HG03521 (cell line): ENCODE results near the gene SNRK.
A peak's percentile ranks its signal among the peaks of the same experiment; 100 is the strongest.

Experiments used
- ATAC-seq: cut with Tn5 transposase; IDR thresholded peaks from one replicate; pipeline ENCODE4 v1.9.1; 2021; ENCODE audit warnings: mild to moderate bottlenecking, moderate library complexity; ENCODE audit not compliant: unreplicated experiment

The SNRK gene

DNA sequence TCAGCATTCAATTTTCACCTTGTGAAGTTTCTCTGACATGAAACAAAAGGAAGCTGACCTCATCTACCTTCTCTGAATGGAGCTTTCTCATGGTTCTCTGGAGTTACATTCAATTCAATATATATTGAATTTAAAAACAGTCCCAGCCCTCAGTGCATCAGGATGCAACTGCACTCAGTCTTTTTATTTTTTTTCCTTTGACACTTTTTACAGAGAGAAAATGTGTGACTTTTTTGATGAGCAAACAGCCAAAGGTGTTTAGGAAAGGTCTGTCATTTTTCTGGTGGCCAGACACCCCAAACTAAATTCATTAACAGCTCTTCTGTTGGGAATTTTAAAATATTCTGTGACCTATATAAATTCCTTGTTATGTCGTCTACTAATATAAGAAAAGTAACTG, 19.3 kb upstream of the SNRK start:
- no peak for ATAC-seq

DNA sequence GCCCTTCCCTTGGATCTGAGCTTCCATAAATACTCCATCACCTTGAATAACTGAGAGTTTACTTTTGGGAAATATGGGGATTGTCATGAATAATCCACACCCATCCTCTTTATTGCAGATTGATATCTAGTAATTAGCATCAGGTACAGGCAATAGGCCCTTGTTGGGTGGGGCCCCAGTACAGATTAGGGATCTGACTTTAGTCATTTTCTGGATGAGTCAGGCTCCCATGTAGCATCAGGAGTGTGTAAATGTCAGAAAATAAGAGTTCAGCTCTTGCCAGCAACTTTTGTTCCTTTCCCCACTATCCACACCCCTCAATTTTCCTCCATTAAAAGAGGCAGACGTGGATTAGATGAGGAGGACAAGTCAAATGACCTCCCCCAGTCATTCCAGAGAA, 17.7 kb upstream of the SNRK start:
- ATAC-seq, result no peak

DNA sequence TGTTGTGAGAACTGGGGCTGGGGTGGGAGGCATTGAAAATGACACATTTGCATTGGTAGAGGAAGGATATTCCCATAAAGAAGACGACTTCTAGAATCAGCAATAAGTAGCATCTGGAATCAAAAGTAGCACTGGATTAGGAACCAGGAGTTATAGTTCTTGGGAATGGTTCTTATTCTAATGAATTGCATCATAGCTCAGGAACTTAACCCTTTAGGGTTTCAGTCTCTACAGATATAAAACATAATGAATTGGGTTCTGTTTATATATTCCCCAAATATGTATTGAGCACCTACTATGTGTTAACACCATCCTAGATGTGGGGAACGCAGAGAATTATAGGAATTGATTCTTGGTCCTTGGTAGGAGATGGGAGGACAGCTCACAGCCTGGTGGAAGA, 16.3 kb upstream of the SNRK start:
- no peak for ATAC-seq

DNA sequence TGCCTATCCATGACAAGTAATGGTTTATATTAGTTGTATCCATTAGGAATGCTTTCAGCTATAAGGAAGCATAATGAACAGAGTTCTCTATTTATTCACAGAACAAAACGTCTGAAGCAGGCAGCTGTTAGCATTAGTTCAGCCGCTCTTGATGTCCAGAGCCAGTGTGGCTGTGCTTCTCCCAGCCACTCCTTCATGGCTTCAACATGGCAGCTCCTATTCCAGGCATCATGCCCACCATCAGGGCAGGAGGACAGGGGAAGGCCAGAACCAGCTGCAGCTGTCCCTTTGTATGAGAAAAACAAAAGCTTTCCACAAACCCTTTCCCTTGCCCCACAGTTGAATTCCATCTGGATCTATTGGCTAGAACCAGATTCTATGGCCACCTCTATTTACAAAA, 12.9 kb upstream of the SNRK start:
- ATAC-seq, result no peak

DNA sequence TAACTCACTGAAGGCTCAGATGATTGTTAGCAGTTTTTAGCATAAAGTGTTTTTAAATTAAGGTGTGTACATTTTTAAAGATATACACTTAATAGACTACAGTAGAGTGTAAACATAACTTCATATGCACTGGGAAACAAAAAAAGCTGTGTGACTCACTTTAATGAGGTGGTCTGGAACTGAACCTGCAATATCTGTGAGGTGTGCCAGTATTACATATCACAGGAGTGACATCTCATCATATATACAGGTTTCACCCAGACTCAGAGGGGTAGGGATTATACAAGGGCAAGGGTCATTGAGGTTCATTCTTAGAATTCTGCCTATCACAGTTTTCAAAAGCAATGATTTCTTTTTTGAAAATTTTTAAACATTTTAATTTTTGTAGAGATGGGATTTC, 7.3 kb upstream of the SNRK start:
- ATAC-seq, result no peak

DNA sequence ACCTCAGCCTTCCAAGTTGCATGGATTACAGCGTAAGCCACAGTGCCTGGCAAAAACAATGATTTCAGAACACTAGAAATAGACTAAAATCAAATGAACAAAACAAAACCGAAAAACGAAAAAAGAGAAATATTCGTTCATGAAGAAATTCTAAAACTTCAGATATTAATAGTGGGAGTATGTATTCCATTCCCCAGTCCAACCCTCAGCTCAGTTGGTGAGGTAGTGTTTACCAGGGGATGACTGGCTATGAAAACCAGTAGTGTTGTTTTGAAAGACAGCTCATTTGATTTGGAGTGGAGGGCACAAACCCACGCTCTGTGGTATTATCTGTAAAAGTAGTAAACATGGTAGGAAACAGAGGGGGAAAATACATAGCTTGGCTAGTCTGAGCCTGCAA, 6.8 kb upstream of the SNRK start:
- ATAC-seq, result no peak

DNA sequence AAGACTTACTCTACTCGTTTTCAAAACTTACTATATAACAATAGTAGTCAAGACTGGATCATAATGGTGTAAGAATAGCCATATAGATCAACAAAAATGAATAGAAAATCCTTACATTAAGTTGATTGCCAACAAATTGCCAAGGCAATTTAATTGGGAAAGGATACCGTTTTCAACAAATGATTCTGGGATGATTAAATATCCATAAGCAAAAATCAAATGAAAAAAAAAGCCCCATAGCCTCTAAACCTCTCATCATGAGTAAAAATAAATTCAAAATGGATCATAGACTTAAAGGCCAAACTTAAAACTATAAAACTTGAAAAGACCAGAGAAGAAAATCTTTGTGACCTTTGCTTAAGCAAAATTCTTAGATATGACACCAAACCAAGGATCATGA, 5.3 kb upstream of the SNRK start:
- no peak for ATAC-seq

DNA sequence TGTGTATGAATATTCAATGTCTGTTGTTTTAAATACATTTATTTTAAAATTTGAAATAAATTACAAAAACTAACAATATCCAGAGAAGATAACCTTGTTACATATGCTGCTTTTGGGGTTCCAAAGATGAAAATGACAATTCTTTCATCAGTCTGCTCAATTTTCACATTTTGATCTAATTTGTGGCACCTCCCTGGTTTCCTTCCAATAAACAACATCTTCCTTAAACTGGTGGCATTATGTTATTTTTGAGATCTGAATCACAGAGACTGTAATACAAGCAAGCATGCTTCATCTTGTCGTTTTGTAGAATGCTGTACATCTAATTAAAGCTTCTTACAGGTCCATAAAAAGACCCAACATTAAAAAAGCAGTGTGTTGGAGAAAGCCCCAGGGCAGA, 2.2 kb upstream of the SNRK start:
- ATAC-seq, result no peak

DNA sequence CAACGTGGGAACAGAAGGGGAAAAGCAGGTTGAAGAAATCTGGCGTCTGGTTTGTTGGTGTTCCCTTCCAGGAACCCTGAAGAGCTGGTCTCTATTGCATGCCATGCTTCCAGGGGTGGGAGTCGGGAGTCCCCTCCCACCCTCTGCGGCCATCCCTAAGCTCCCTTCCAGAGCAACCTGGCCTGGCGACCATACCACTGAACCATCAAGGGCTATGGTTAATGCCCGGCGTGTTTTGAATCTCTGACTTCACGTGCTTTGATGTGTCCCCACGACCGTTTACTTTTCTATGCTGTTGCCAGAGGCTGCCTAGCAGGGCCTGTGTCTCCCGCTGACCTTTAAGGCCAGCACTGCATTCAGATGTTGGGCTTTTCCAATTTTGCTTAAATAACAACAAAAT, 696 bp upstream of the SNRK start:
- no peak for ATAC-seq

DNA sequence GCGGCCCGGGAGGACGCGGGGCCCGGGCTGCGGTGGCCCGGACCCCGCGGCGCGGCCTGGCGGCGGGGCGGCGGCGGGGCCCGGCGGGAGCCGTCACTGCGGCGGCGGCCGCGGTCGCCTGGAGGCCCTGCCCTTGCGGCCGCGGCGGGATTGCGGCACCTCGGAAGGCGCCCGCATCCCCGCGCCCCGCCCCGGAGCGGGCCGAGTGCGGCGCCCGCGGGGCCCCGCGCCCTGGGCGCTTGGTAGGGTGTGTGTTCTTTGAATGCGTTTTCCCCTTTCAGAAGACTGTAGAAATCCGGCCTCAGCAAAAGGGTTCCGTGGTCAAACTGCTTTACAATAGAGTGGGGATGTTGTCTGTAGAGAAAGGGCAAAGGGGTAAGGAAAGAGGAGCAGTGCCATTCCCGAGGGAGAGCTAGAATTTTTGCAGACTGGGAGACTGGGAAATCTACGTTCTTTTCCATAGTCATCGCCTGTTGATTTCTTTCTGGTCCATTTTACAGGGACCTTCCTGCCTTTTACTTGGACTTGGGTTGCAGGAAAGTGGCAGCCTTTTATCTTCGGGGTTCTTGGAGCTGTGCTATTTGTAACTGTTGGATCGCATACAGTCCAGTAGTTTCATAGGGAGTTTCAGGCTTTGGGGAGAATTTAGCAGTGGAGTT, 630 bp downstream of the SNRK start:
- peak; percentile 24 for ATAC-seq

DNA sequence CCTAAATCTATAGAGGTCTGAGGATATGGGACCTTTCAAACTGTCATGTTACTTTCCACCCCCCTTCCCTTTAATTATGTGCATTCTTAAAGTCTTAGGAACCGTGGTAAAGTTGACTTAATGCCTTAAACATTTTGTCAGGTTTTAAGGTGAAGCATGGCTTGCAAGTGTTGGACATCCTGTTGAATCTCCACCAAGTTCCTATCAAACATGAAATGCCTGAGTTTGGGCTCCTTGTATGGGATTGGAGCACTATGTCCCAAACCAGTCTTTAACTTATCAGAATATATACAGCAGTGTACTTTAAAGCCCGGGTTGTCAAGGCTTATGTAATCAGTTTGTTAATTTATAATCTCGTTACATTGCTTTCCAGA, 1.1 kb downstream of the SNRK start:
- no peak for ATAC-seq

DNA sequence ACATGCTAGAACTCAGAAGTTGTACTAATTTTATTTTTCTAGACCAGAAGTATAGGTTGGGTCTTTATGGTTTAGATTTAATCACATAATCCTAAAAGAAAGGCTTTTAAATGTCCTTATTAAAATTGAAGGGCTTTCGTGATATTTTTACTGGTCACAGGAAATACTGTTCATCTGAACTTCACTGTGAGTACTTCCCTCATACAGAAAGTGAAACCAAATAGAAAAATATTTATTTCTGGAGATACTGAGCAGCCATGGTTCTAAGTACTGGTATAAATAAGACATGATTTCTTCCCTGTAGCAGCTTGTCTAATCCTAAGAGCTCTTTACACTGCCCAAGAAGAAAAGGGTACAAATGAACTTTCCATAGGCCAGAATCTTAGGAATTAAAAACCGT, 2.0 kb downstream of the SNRK start:
- no peak for ATAC-seq

DNA sequence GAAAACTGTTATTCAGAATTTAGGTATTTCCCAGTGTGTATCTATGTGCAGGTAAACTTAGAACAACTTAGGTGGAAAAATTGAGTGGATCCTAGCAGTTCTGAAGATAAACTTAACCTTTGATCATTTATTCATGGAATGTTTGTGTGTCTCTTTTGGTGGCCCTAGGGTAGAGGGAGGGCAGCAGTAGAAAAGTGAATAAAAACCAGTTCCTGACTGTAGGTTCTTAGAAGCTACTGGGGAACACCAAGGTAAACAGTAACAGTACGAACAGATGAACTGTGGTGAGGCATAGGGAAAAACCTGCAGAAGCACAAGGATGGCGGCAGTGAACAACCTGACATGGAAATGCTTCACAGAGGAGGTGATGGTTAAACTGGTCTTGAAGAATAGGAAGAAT, 2.5 kb downstream of the SNRK start:
- ATAC-seq, result no peak

DNA sequence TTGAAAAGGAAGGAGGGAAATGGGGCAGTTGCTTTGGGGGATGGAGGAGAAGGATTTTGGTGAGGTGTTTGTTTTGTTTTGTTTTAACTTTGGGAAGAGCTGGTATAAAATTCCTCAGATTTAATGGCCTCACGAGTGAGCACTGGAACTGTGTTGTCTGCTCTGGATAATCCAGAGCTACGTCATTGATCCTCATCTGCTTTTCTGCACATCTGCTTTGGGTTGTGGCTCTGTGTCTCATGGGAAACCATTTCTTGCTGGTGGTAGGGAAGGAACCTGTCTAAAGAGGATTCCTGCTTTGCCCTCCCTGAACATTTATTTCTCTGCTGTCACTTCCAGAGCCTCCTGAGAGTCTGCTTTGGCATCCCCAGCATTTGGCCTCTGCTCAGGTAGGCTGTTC, 3.1 kb downstream of the SNRK start:
- ATAC-seq, result no peak

DNA sequence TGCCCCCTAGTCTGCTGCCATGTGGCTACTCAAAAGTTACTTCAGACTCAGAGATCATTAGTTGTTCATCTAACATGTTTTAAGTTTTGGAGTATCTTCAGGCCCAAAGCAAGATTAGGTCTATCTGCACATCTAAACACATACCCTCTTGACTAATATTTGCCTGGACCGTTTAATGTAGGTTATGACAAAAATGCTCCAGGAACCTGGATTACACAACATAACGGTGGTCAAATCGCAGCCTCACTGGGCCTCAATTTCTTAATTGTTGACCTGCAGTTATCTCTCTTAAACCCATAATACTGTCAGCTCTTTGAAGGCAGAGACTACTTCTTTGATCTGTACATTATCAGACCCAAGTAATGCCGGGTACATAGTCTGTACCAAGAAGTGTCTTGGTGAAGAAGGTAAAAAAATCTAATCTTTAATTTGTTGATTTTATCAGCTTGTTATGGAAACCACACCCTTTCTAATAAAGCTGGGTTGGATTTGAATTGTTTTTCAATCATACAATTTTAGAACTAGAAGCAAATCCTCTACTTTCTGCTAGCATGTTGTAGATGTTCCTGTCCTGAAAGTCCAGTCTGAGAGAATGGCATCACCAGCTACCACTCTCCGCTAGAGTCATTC, 3.6 kb downstream of the SNRK start:
- no peak for ATAC-seq

DNA sequence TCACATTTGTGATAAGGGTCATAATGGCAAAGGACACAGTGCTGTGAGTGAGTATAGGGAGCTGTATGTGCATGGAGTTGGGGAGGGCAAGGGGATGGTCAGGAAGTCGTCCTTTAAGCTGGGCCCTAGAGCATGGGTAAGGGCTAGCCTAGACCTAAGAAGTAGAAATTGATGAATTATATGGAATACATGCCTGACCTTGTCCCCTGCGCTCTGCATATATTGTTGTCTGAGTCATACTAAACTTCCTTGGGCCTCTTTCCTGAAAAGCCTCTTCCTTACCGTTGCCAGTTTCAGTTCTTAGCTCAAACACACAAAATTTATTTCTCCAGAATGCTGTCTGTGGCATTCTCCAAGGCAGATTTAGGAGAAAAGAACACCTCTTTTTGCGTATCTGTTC, 4.6 kb downstream of the SNRK start:
- no peak for ATAC-seq

DNA sequence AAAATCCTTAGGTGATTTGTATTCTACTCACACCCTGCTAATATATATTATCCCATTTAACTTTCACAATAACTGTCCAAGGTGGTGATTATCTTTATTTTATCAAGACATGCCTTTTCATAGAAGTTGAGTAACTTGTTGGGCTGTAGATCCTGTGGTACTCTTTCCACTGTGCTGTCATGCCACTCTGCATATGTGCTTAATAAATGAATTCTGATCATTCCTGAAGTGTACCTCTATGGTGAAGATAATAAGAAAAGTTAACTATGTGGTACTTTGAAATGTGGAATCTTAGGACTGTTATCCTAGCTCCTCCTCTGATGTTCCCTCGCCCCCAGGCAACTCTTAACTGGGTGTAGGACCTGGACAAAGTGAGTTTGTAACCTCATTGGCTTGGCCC, 5.2 kb downstream of the SNRK start:
- ATAC-seq, result no peak

DNA sequence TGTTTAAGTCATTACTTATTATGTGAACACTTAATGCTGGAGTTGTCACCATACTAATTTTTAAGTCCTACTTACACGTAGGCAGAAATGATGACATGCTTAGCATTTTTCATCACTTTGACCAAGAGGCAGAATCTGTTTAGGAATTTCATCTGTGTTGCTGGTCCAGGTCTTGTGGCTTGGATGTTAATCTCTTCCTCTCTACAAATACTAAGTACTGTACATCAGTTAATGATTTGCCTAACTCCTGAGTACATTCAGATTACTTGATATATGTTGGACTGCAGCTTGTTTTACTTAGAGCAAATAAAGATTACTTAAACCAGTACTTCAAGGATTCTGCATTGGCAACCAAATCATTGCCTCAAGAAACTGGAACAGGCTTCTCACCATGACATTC, 8.6 kb downstream of the SNRK start:
- ATAC-seq, result no peak

DNA sequence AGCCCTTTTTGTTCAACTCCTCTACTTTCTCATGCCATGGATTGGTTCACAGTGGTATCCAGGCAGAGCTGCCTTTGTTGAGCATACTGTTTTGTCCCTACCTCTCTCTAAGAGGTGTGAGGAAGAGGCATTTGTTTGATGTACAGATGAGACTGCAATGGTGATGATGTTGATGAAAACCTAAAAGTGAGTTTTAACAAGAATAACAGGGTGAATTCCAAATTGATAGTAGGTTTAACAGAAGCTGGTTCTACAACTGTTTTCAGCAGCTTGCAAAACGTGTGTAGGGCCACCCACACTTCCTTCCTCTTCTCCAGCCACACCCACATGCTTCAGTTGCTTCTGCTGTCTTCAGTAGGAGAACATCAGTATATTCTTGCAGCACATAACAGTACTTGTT, 10.2 kb downstream of the SNRK start:
- ATAC-seq, result peak; percentile 89

DNA sequence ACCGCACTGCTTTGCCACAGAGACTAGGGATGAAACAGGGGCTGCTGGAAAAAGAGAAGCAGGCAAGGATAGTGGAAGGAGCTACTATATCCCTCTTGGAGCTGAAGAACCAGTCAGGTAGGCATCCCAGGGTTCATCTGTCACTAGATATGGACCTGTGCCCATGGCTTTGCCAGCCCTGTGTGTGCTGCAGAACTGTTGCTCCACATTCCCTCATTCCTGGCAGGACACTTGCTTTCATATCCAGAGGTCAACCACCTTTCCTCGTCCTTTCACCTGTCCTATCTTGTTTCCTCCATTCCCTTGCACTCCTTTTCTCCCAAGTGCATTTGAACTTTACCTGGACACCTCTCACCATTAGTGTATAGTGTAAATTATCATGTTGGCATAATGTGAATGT, 12.0 kb downstream of the SNRK start:
- ATAC-seq, result no peak

DNA sequence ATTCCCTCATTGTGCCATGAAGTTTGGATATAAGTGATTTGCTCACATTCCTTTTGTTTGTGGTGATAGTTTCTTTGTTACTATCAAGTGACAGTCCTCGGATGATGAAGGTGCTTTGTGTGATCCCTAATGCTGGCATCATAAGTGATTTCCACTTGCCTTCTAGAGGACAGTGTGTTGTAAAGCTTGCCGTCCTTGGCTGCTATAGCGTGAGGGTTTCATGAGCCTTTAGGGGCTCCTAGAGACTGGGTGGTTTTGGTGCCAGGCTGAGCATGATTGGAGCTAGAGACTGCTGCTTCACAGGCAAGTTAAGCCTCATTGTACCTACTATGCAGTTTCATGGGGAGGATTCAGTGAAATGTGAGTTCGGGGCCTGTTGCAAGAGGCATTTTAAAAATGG, 12.4 kb downstream of the SNRK start:
- no peak for ATAC-seq

DNA sequence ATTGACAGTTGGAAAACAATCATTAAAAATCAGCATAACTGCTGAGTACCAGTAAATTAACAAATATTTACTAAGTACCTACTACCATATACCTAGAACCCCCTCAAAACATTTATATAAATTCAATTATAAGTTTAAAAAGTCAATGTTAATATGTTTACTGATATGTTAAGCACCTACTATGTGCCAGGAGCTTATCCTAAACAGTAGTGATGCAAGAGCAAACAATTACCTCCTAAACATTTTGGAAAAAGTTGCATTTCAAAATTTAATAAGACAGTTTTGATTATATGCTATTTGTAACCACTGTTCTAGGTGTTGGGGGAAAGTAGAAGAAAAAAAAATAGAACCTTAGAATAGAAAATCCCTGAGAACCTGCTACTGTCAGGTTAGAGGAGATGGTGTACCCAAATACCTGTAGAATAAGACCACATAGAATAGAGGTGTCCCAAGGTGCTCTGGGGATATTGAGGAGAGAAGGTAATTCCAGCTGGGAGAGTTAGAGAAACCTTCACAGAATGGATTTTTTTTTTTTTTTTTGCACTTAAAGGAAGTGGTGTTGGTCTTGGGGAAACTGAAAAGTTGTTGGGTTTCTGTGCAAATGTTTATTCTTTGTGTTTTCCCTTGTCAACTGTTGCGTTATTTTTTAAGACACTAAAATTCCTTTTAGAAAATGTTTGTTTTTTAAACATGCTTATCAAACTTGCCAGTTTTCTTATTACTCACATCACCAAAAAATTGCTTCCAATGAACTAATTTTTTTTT, 16.0 kb downstream of the SNRK start:
- ATAC-seq, result no peak

DNA sequence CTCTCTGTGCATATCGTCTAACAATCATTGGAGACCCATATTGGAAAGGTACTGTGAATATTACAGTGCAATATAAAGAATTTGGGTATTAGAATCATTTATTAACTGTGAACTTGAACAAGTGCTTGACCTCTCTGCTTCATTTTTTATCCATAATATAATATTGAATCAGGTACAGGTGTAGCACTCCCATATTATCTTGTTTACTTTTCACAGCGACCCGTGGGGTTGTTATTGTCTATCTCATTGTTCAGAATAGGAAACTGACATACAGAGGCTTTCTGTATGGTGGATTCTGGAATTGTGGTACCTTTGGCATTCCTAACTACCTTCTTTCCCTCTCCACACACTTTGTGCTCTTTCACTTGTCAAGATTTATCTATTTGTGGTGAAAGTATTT, 17.8 kb downstream of the SNRK start:
- ATAC-seq, result no peak
